Keratinocyte (primary cell): Measurements from ENCODE around the gene ACOX2.

Experiments
- EZH2 ChIP-seq: IDR thresholded peaks from one replicate; pipeline ENCODE4 v1.6.1; 2012; ENCODE audit warnings: inconsistent platforms, mild to moderate bottlenecking, low read length, moderate library complexity
- TF ChIP-seq, protein P1 (sequence below), 3 experiments: IDR thresholded peaks in 1 of 3; conservative IDR thresholded peaks in 1 of 3; optimal IDR thresholded peaks in 1 of 3; 2 replicates in 2 of 3; 3 replicates in 1 of 3; pipeline versions ENCODE3 to v1.5.1; 2011; ENCODE audit warnings: low read length in 3 of 3, mild to moderate bottlenecking in 3 of 3, moderate library complexity in 2 of 3, control low read depth in 1 of 3, inconsistent platforms in 1 of 3; ENCODE audit not compliant: insufficient read depth in 2 of 3; ENCODE audit errors: extremely low read depth in 1 of 3

DNA sequence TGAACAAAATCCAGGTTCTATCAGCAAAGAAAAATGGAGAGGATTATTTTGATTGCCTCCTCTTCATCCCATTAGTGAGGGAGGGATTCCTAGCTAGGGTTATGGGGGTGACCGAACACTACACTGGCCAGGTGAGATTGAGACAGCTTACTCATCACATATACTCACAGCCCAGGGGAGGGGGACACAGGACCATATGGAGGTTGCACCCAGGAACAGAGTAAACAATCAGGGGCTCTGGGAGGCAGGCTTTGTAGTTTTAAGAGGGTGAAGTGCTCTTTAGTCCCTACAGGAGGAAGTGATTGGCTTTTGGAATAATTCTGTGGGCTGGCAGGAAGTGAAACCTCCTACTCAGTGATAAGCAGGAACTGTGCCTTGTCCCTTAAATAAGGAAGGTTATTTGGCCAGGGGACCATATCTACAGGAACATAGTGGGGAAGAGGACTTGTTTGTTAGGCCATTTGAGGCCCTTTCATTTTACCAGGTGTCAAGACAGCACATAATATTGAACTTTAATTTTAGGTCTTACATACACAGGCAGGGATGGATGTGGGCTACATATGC lies 62.6 kb downstream of the ACOX2 start:
- TF ChIP-seq, protein P1, sequence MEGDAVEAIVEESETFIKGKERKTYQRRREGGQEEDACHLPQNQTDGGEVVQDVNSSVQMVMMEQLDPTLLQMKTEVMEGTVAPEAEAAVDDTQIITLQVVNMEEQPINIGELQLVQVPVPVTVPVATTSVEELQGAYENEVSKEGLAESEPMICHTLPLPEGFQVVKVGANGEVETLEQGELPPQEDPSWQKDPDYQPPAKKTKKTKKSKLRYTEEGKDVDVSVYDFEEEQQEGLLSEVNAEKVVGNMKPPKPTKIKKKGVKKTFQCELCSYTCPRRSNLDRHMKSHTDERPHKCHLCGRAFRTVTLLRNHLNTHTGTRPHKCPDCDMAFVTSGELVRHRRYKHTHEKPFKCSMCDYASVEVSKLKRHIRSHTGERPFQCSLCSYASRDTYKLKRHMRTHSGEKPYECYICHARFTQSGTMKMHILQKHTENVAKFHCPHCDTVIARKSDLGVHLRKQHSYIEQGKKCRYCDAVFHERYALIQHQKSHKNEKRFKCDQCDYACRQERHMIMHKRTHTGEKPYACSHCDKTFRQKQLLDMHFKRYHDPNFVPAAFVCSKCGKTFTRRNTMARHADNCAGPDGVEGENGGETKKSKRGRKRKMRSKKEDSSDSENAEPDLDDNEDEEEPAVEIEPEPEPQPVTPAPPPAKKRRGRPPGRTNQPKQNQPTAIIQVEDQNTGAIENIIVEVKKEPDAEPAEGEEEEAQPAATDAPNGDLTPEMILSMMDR (optimal IDR thresholded peaks at IDR 0.05 in 1 of 3, IDR thresholded peaks at IDR 0.05 in 1 of 3, conservative IDR thresholded peaks at IDR 0.05 in 1 of 3; ENCODE audit: extremely low read depth in 1 of 3, insufficient read depth in 2 of 3, low read length in 3 of 3): no peak
- TF ChIP-seq EZH2: no peak
